Neural crest cell (in vitro differentiated cells): ENCODE results near the gene SURF4. TPM values are rescaled to one million over a fixed set of nuclear protein-coding genes. Genes with fewer than 3 reads are reported as not detected.

Source experiments
- DNase-seq: peaks from one replicate; pipeline ENCODE4 v3.0.0; 2021; ENCODE audit warnings: low read depth, mixed read lengths, low spot score
- H3K27ac Mint-ChIP-seq: one replicate; pipeline ENCODE4 v1.8.0; 2021; ENCODE audit warnings: mild to moderate bottlenecking, mixed read lengths; ENCODE audit not compliant: unreplicated experiment
- H3K27me3 Mint-ChIP-seq: 2 replicates; pipeline ENCODE4 v1.8.0; 2021; ENCODE audit warnings: low read depth, mild to moderate bottlenecking, mixed read lengths
- H3K36me3 Mint-ChIP-seq: 2 replicates; pipeline ENCODE4 v1.8.0; 2021; ENCODE audit warnings: low read depth, mild to moderate bottlenecking, mixed read lengths
- H3K4me1 Mint-ChIP-seq: 2 replicates; pipeline ENCODE4 v1.8.0; 2021; ENCODE audit warnings: mixed read lengths
- H3K4me3 Mint-ChIP-seq: one replicate; pipeline ENCODE4 v1.8.0; 2021; ENCODE audit warnings: mild to moderate bottlenecking, mixed read lengths
- H3K9me3 Mint-ChIP-seq: 2 replicates; pipeline ENCODE4 v1.8.0; 2021; ENCODE audit warnings: mixed read lengths
- CTCF ChIP-seq: fragments of 200-600 bp; sonication (generic); conservative IDR thresholded peaks from 2 replicates; pipeline ENCODE4 v1.5.0; 2021; ENCODE audit warnings: antibody characterized with exemption, mild to moderate bottlenecking
- total RNA-seq: library from RNA; stranded (reverse); gene quantifications from 2 replicates; pipeline ENCODE4 v1.2.1, GENCODE V29; 2021

SURF4 gene
- total RNA-seq, 1 donor from 2014 or later, result 136 TPM

- no peaks in the 10 kb centered on the region for H3K27me3 Mint-ChIP-seq
- H3K4me1 Mint-ChIP-seq, result peaks cover 20% of the 10 kb centered on the region
- no peak overlapping the region for H3K27ac Mint-ChIP-seq
- H3K4me3 Mint-ChIP-seq, result peak overlapping the region; percentile 65
- H3K9me3 Mint-ChIP-seq, result no peaks in the 10 kb centered on the region
- no peak for DNase-seq
- peaks cover 15% of the 10 kb centered on the region for H3K36me3 Mint-ChIP-seq
- TF ChIP-seq CTCF, result peak; percentile 18
These were observed 42.3 kb downstream of the SURF4 start for GRCh38 chr9:133333566-133333965.

- Mint-ChIP-seq H3K27me3 (no peaks in the 10 kb centered on the region), H3K4me1 (peaks cover 20% of the 10 kb centered on the region), H3K4me3 (peak overlapping the region; percentile 59), H3K36me3 (peaks cover 15% of the 10 kb centered on the region), H3K9me3 (no peaks in the 10 kb centered on the region), H3K27ac (no peak overlapping the region)
- TF ChIP-seq CTCF, result no peak
- DNase-seq, result no peak
These were observed 42.8 kb downstream of the SURF4 start for GRCh38 chr9:133333011-133333410.

GRCh38 chr9:133332381-133332730 is 43.5 kb downstream of the SURF4 start:
- no peak for DNase-seq
- peaks cover 20% of the 10 kb centered on the region for H3K4me1 Mint-ChIP-seq
- peaks cover 15% of the 10 kb centered on the region for H3K36me3 Mint-ChIP-seq
- no peaks in the 10 kb centered on the region for H3K27me3 Mint-ChIP-seq
- no peak overlapping the region for H3K27ac Mint-ChIP-seq
- TF ChIP-seq CTCF, result no peak
- H3K9me3 Mint-ChIP-seq, result no peaks in the 10 kb centered on the region
- H3K4me3 Mint-ChIP-seq, result peak overlapping the region; percentile 15

- TF ChIP-seq CTCF, result no peak
- no peak overlapping the region for H3K27ac Mint-ChIP-seq
- H3K9me3 Mint-ChIP-seq, result no peaks in the 10 kb centered on the region
- H3K4me3 Mint-ChIP-seq, result peak overlapping the region; percentile 15
- no peaks in the 10 kb centered on the region for H3K27me3 Mint-ChIP-seq
- H3K4me1 Mint-ChIP-seq, result peaks cover 18% of the 10 kb centered on the region
- DNase-seq, result no peak
- peaks cover 15% of the 10 kb centered on the region for H3K36me3 Mint-ChIP-seq
These were observed 44.0 kb downstream of the SURF4 start for GRCh38 chr9:133331641-133332380.

- no peak for TF ChIP-seq CTCF
- Mint-ChIP-seq H3K9me3 (no peaks in the 10 kb centered on the region), H3K27ac (no peak overlapping the region), H3K4me3 (no peak overlapping the region), H3K4me1 (peaks cover 12% of the 10 kb centered on the region), H3K36me3 (peaks cover 15% of the 10 kb centered on the region), H3K27me3 (no peaks in the 10 kb centered on the region)
- no peak for DNase-seq
These were observed 44.6 kb downstream of the SURF4 start for GRCh38 chr9:133331221-133331620.
